ENCODE results near the gene ATP11C. TPM values are rescaled to one million over a fixed set of nuclear protein-coding genes. Genes with fewer than 3 reads are reported as not detected.

The ATP11C gene
- total and polyA plus RNA-seq, 9 of the 15 experiments (the other 6 are each of a cell fraction or from before 2014, with no cell fraction given) = 18.2 to 42.2 (median 29.4) TPM

- TF ChIP-seq NFE2L1 (tag; IDR thresholded peaks at IDR 0.05; ENCODE audit: borderline replicate concordance, low read depth) (no peak), ZNF780A (CRISPR knock-in tag; IDR thresholded peaks at IDR 0.05) (no peak), CREBBP (IDR thresholded peaks at IDR 0.05; ENCODE audit: low read depth, low read length) (no peak), MCM7 (IDR thresholded peaks at IDR 0.05) (no peak), RFX5 (IDR thresholded peaks at IDR 0.05; ENCODE audit: low read depth, low read length) (no peak), STAT5A (IDR thresholded peaks at IDR 0.05; ENCODE audit: borderline replicate concordance, low read length) (no peak), JUN (IDR thresholded peaks at IDR 0.05; ENCODE audit: borderline replicate concordance, low read depth, low read length) (no peak), JUN (CRISPR knock-in tag; IDR thresholded peaks at IDR 0.05; ENCODE audit: borderline replicate concordance) (no peak), RUNX1 (IDR thresholded peaks at IDR 0.05; ENCODE audit: low read depth) (no peak), HMG20B (CRISPR knock-in tag; IDR thresholded peaks at IDR 0.05) (no peak)
These were observed 156.3 kb downstream of the ATP11C start (continued) for GRCh38 chrX:139776599-139776998.

- TF ChIP-seq MTA2 (IDR thresholded peaks at IDR 0.05; ENCODE audit: low read depth) (no peak), MAFK (IDR thresholded peaks at IDR 0.05; ENCODE audit: low read length) (no peak), PTBP1 (IDR thresholded peaks at IDR 0.05; ENCODE audit: low read depth, low read length) (no peak), RUNX1 (IDR thresholded peaks at IDR 0.05; ENCODE audit: low read depth) (no peak), MCM2 (IDR thresholded peaks at IDR 0.05; ENCODE audit: low read depth) (no peak)
- TF ChIP-seq, protein P1, sequence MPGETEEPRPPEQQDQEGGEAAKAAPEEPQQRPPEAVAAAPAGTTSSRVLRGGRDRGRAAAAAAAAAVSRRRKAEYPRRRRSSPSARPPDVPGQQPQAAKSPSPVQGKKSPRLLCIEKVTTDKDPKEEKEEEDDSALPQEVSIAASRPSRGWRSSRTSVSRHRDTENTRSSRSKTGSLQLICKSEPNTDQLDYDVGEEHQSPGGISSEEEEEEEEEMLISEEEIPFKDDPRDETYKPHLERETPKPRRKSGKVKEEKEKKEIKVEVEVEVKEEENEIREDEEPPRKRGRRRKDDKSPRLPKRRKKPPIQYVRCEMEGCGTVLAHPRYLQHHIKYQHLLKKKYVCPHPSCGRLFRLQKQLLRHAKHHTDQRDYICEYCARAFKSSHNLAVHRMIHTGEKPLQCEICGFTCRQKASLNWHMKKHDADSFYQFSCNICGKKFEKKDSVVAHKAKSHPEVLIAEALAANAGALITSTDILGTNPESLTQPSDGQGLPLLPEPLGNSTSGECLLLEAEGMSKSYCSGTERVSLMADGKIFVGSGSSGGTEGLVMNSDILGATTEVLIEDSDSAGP (CRISPR knock-in tag; IDR thresholded peaks at IDR 0.05) = no peak
- H3K4me3 ChIP-seq = no peak overlapping the region
- H3K4me1 ChIP-seq (replicated peaks in 1 of 2; ENCODE audit: control insufficient read depth in 2 of 2, insufficient read depth in 2 of 2, low read length in 2 of 2) = no peaks in the 10 kb centered on the region
- no peak for DNase-seq (ENCODE audit: extremely low read depth in 1 of 4, low spot score in 3 of 4)
- WGBS (ENCODE audit: insufficient coverage, low coverage, missing lambda C conversion rate) = 100% methylated on average over 2 of the region's 2 CpGs
- no peak for ATAC-seq
- no peaks in the 10 kb centered on the region for H3K27me3 ChIP-seq (ENCODE audit: control insufficient read depth in 2 of 2, insufficient read depth in 2 of 2, low read length in 2 of 2)
- no peaks in the 10 kb centered on the region for H4K20me1 ChIP-seq (replicated peaks; ENCODE audit: control insufficient read depth, insufficient read depth, low read length)
- H3K9me1 ChIP-seq (ENCODE audit: control insufficient read depth, insufficient read depth, low read length) = no peaks in the 10 kb centered on the region
- H3K4me2 ChIP-seq (ENCODE audit: insufficient read depth, low read length) = no peak overlapping the region
- ChIA-PET CTCF (ENCODE audit: low intra/inter-chr PET ratio) (no interaction called here), POLR2A (no interaction called here)
- peaks cover 42% of the 10 kb centered on the region for H3K36me3 ChIP-seq (ENCODE audit: control insufficient read depth, insufficient read depth, low read length)
- H2AFZ ChIP-seq (ENCODE audit: low read depth, low read length) = no peak overlapping the region
- no peak for FAIRE-seq
- H3K9ac ChIP-seq (ENCODE audit: insufficient read depth in 1 of 2, low read depth in 2 of 2, low read length in 2 of 2) = no peak overlapping the region
- in situ Hi-C loops (cut with MboI) = no loop called here
- no peaks in the 10 kb centered on the region for H3K79me2 ChIP-seq (ENCODE audit: control insufficient read depth, insufficient read depth, low read length)
- no peak overlapping the region for H3K27ac ChIP-seq (ENCODE audit: extremely low read depth, low read depth, low read length)
- intact Hi-C loops (cut with micrococcal nuclease) = no loop called here
- H3K9me3 ChIP-seq (replicated peaks; ENCODE audit: control insufficient read depth, insufficient read depth, low read depth, low read length) = no peaks in the 10 kb centered on the region
- no TSS peak for BruUV-seq (replicated peaks)
These were observed 162.5 kb downstream of the ATP11C start for GRCh38 chrX:139770366-139770765.

All from K562 (cell line).